K562 (cell line): Measurements from ENCODE around the gene PMP22. TPM values are rescaled to one million over a fixed set of nuclear protein-coding genes. Genes with fewer than 3 reads are reported as not detected.

ENCODE experiments used
- CEBPG ChIP-seq, 3 experiments: fragments of 200-800 bp in 1 of 3; sonication (Bioruptor generic) in 1 of 3; sonication (generic) in 1 of 3; formaldehyde crosslinking in 1 of 3; IDR thresholded peaks in 2 of 3; conservative IDR thresholded peaks in 1 of 3; 2 replicates each; pipeline versions ENCODE4 v1.6.1 to v1.8.0; 2016 to 2022; ENCODE audit warnings: missing compliant biosample characterization in 2 of 3, missing genetic modification characterization in 2 of 3, mild to moderate bottlenecking in 1 of 3, missing genetic modification reagents in 1 of 3
- CREB1 ChIP-seq, 2 experiments: sonication (generic) in 1 of 2; formaldehyde crosslinking in 1 of 2; IDR thresholded peaks; 2 replicates each; pipeline versions ENCODE4 v1.6.1 to v1.8.0; 2012 to 2022; ENCODE audit warnings: inconsistent platforms in 1 of 2, mild to moderate bottlenecking in 1 of 2, missing genetic modification reagents in 1 of 2, moderate library complexity in 1 of 2
- EHMT2 ChIP-seq: fragments of 450-650 bp; IDR thresholded peaks from 2 replicates; pipeline ENCODE4 v1.6.1; 2018; ENCODE audit warnings: antibody characterized with exemption
- LARP7 ChIP-seq: fragments of 450-650 bp; IDR thresholded peaks from 2 replicates; pipeline ENCODE4 v1.6.1; 2016
- LCOR ChIP-seq: sonication (generic); formaldehyde crosslinking; IDR thresholded peaks from 2 replicates; pipeline ENCODE4 v1.8.0; 2022; ENCODE audit warnings: mild to moderate bottlenecking, missing genetic modification reagents
- LEF1 ChIP-seq: fragments of 450-650 bp; IDR thresholded peaks from 2 replicates; pipeline ENCODE4 v1.6.1; 2016; ENCODE audit warnings: mild to moderate bottlenecking
- NCOA4 ChIP-seq: fragments of 450-650 bp; IDR thresholded peaks from 2 replicates; pipeline ENCODE4 v1.6.1; 2018; ENCODE audit warnings: mild to moderate bottlenecking; ENCODE audit not compliant: partially characterized antibody
- NEUROD1 ChIP-seq: fragments of 150-350 bp; IDR thresholded peaks from 2 replicates; pipeline ENCODE4 v1.6.1; 2014; ENCODE audit warnings: borderline replicate concordance, low read length, low read depth; ENCODE audit not compliant: partially characterized antibody
- NFYB ChIP-seq: IDR thresholded peaks from 2 replicates; pipeline ENCODE4 v1.6.1; 2011; ENCODE audit warnings: mild to moderate bottlenecking, moderate library complexity; ENCODE audit not compliant: insufficient read length; ENCODE audit errors: extremely low read depth
- PPARD ChIP-seq: fragments of 250-450 bp; sonication (Bioruptor Pico); IDR thresholded peaks from 2 replicates; pipeline ENCODE4 v1.8.0; 2022; ENCODE audit warnings: inconsistent platforms, mild to moderate bottlenecking, moderate library complexity
- RFX7 ChIP-seq: fragments of 250-450 bp; sonication (Bioruptor Pico); IDR thresholded peaks from 2 replicates; pipeline ENCODE4 v1.5.1; 2021; ENCODE audit warnings: mild to moderate bottlenecking
- SNRNP70 ChIP-seq: fragments of 200-400 bp; formaldehyde crosslinking; optimal IDR thresholded peaks from 2 replicates; pipeline ENCODE3; 2017; ENCODE audit warnings: low read depth, low read length
- SPI1 ChIP-seq: IDR thresholded peaks from 2 replicates; pipeline ENCODE4 v1.6.1; 2011; ENCODE audit warnings: low read depth, low read length, control low read depth, borderline replicate concordance
- SREBF1 ChIP-seq: fragments of 150-350 bp; IDR thresholded peaks from 2 replicates; pipeline ENCODE4 v1.6.1; 2014; ENCODE audit warnings: antibody characterized with exemption, low read depth, low read length, borderline replicate concordance
- ZNF311 ChIP-seq: fragments of 250-450 bp; sonication (Bioruptor Pico); IDR thresholded peaks from 2 replicates; pipeline ENCODE4 v1.4.0; 2020; ENCODE audit warnings: mild to moderate bottlenecking, moderate library complexity
- ZNF644 ChIP-seq: fragments of 200-800 bp; sonication (Bioruptor generic); IDR thresholded peaks from 2 replicates; pipeline ENCODE4 v1.6.1; 2016; ENCODE audit warnings: low read depth, missing genetic modification characterization, missing compliant biosample characterization
- ZNF778 ChIP-seq: fragments of 450-650 bp; formaldehyde crosslinking; IDR thresholded peaks from 2 replicates; pipeline ENCODE4 v1.4.0; 2020; ENCODE audit warnings: mild to moderate bottlenecking, moderate library complexity
- polyA plus RNA-seq, 8 experiments: library from polyadenylated mRNA; depleted of rRNA in 4 of 8; stranded (reverse) in 5 of 8; unstranded in 3 of 8; fragments of >200 nt; fragmentation: Nextera tagmentation in 2 of 8; fragmentation: Illumina TruSeq in 1 of 8; extraction: Ambion mirVana in 2 of 8; extraction: Trizol in 1 of 8; gene quantifications; 2 replicates each; pipeline versions ENCODE4 v1.2.1 to v1.2.3, GENCODE V29; 2011 to 2014; ENCODE audit warnings: inconsistent platforms in 1 of 8, missing spikeins in 1 of 8
- total RNA-seq, 7 experiments: library from RNA; depleted of rRNA in 6 of 7; stranded (reverse); fragments of >200 nt in 6 of 7; fragmentation: Illumina TruSeq in 2 of 7; extraction: Trizol in 2 of 7; gene quantifications; 2 replicates each; pipeline versions ENCODE4 v1.2.1 to v1.2.3, GENCODE V29; 2011 to 2021; ENCODE audit warnings: low replicate concordance in 1 of 7
- TF ChIP-seq, protein P1 (sequence below), 2 experiments: fragments of 250-450 bp in 1 of 2; fragments of 450-650 bp in 1 of 2; sonication (Bioruptor Pico) in 1 of 2; IDR thresholded peaks; 2 replicates each; pipeline versions ENCODE4 v1.6.1 to v1.8.0; 2016 to 2021; ENCODE audit warnings: mild to moderate bottlenecking in 2 of 2, moderate library complexity in 2 of 2, missing compliant biosample characterization in 1 of 2, missing genetic modification characterization in 1 of 2
- TF ChIP-seq, protein P2 (sequence below): fragments of 450-650 bp; conservative IDR thresholded peaks from 2 replicates; pipeline ENCODE4 v1.6.1; 2016; ENCODE audit warnings: missing genetic modification characterization, low read depth, mild to moderate bottlenecking, missing compliant biosample characterization, moderate library complexity
- TF ChIP-seq, protein P3 (sequence below), 2 experiments: fragments of 200-800 bp in 1 of 2; sonication (Bioruptor generic) in 1 of 2; sonication (generic) in 1 of 2; formaldehyde crosslinking in 1 of 2; IDR thresholded peaks in 1 of 2; conservative IDR thresholded peaks in 1 of 2; 2 replicates each; pipeline versions ENCODE4 v1.5.0 to v1.6.1; 2016 to 2020; ENCODE audit warnings: missing compliant biosample characterization in 1 of 2, missing genetic modification characterization in 1 of 2, missing genetic modification reagents in 1 of 2
- TF ChIP-seq, protein P4 (sequence below): sonication (generic); formaldehyde crosslinking; IDR thresholded peaks from 2 replicates; pipeline ENCODE4 v1.4.0; 2020; ENCODE audit warnings: mild to moderate bottlenecking, missing genetic modification reagents

The PMP22 gene
- total and polyA plus RNA-seq, 9 of the 15 experiments (the other 6 are each of a cell fraction or from before 2014, with no cell fraction given), result 12.6 to 62.3 (median 25.8) TPM

DNA sequence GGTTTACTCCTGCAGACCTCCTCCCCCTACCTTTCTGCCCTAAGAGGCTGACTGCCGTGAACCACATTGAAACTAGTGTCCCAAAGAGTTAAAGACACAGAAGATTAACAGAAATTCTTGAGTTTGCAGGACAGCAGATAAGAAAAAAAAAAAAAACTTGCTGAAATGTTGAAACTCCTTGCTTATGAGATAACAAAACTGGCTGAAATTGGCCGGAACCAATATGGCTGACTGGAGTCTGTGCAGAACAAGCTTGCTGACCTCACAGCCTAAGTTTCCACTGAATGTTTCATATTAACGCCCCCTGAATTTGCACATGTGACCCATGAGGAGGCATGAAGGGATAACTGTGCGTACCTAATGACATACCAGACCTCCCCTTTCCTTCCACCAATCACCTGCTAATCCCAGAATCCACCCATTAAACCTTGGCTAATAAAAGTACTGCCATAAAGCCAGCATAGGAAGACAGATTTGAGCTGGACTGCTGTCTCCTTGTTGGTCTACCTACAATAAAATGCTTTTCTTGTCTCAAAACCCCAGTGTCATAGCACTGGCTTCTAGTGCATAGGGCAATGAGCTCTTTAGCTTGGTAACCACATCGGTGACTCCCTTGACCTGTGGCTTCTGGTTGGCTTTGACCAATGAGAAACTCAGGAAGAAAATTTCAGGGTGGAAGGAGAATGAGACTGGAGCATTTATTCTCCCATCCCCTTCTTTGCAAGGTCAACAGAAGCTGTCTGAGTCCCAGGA lies 80.1 kb downstream of the PMP22 start (continued):
- TF ChIP-seq, protein P1, sequence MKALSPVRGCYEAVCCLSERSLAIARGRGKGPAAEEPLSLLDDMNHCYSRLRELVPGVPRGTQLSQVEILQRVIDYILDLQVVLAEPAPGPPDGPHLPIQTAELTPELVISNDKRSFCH (CRISPR knock-in tag; IDR thresholded peaks at IDR 0.05), result no peak
- TF ChIP-seq, protein P1 (tag; IDR thresholded peaks at IDR 0.05), result 0 out of 2 replicates have a peak, but pooled peaks have one; percentile 82
- TF ChIP-seq LEF1 (peak; percentile 55; the same call in 1 of the 2 replicates), NEUROD1 (peak; percentile 22), EHMT2 (peak; percentile 57; the same call in 1 of the 2 replicates), ZNF644 (tag) (0 out of 2 replicates have a peak, but pooled peaks have one; percentile 55), ZNF778 (CRISPR knock-in tag) (no peak), CEBPG (CRISPR knock-in tag; IDR thresholded peaks at IDR 0.05) (no peak), CEBPG (tag; conservative IDR thresholded peaks at IDR 0.05 in 1 of 2, IDR thresholded peaks at IDR 0.05 in 1 of 2) (peak in 1 of 2 experiments; percentile 24; a peak in 1 of 4 replicates), LARP7 (no peak), NCOA4 (no peak), SREBF1 (no peak), LCOR (no peak), NFYB (no peak), SPI1 (no peak), ZNF311 (0 out of 2 replicates have a peak, but pooled peaks have one; percentile 37), CREB1 (IDR thresholded peaks at IDR 0.05) (peak; percentile 40), CREB1 (CRISPR knock-in tag; IDR thresholded peaks at IDR 0.05) (no peak), SNRNP70 (no peak), RFX7 (no peak), PPARD (no peak)
- TF ChIP-seq, protein P2, sequence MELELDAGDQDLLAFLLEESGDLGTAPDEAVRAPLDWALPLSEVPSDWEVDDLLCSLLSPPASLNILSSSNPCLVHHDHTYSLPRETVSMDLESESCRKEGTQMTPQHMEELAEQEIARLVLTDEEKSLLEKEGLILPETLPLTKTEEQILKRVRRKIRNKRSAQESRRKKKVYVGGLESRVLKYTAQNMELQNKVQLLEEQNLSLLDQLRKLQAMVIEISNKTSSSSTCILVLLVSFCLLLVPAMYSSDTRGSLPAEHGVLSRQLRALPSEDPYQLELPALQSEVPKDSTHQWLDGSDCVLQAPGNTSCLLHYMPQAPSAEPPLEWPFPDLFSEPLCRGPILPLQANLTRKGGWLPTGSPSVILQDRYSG (tag), result 0 out of 2 replicates have a peak, but pooled peaks have one; percentile 54
- TF ChIP-seq, protein P3, sequence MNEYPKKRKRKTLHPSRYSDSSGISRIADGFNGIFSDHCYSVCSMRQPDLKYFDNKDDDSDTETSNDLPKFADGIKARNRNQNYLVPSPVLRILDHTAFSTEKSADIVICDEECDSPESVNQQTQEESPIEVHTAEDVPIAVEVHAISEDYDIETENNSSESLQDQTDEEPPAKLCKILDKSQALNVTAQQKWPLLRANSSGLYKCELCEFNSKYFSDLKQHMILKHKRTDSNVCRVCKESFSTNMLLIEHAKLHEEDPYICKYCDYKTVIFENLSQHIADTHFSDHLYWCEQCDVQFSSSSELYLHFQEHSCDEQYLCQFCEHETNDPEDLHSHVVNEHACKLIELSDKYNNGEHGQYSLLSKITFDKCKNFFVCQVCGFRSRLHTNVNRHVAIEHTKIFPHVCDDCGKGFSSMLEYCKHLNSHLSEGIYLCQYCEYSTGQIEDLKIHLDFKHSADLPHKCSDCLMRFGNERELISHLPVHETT (CRISPR knock-in tag; conservative IDR thresholded peaks at IDR 0.05 in 1 of 2, IDR thresholded peaks at IDR 0.05 in 1 of 2), result peak in 1 of 2 experiments; percentile 73; a peak in 2 of 4 replicates
- TF ChIP-seq, protein P4, sequence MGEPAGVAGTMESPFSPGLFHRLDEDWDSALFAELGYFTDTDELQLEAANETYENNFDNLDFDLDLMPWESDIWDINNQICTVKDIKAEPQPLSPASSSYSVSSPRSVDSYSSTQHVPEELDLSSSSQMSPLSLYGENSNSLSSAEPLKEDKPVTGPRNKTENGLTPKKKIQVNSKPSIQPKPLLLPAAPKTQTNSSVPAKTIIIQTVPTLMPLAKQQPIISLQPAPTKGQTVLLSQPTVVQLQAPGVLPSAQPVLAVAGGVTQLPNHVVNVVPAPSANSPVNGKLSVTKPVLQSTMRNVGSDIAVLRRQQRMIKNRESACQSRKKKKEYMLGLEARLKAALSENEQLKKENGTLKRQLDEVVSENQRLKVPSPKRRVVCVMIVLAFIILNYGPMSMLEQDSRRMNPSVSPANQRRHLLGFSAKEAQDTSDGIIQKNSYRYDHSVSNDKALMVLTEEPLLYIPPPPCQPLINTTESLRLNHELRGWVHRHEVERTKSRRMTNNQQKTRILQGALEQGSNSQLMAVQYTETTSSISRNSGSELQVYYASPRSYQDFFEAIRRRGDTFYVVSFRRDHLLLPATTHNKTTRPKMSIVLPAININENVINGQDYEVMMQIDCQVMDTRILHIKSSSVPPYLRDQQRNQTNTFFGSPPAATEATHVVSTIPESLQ (CRISPR knock-in tag), result no peak
